Measurements from ENCODE around the gene C12orf42.
"Not testable (repeated sequence)": the region's sequence is repeated elsewhere in the genome, so short reads cannot be mapped to it uniquely, and the experiment has no call there.

Gene C12orf42

GRCh38 chr12:103494734-103495468 lies 867 bp downstream of the C12orf42 start:
- no peak for DNase-seq

DNA sequence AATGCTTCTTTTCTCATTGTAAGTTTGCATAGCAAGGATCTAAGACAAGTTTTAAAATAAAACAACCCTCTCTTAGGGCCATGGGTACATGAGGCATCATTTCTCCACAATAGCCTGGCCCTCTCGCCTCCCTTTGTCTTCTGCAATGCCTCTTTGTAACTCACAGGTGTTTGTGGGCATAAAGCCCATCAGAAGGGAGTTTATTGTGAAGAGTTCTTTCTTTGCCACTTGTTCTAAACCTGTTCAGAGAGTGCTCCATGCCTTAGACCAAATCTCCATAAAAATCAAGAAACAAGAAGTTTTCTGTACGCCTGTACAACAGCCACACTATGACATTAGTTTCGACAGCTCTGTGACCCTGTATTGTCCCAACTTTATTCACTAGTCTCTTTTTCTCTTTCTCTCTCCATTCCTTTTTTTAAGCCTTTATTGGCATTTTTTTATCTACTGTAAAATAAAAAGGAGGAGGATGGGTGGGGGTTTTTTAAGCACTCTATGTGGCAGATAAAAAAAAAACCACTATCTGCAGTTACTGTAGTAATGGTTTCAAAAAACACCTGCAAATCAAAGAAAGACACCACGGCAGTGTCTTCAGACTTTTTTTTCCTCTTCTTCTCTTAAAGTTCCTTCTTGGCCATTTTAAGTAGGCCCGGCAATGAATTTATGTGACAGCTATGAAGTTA lies 1.6 kb downstream of the C12orf42 start:
- DNase-seq: no peak

GRCh38 chr12:103493199-103493598 lies 2.6 kb downstream of the C12orf42 start:
- no peak for DNase-seq

DNA sequence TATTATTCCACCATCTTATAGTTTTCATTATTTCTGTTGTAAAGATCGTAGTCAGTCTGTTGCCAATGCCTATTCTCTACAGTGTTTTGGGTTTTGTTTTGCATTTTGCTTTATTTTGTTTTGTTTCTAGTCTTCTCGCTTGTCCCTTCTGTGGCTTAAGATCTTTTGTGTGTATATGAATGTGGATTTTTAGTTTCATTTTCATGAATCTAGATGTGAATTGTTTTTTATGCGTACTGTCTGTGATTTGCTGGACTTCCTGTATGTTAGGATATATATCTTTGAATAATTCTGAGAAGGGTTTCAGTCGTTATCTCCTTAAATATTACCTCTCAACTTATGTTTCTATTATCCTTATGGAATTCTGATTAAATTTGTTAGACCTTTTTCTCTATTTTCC lies 13.4 kb downstream of the C12orf42 start:
- DNase-seq: no peak

DNA sequence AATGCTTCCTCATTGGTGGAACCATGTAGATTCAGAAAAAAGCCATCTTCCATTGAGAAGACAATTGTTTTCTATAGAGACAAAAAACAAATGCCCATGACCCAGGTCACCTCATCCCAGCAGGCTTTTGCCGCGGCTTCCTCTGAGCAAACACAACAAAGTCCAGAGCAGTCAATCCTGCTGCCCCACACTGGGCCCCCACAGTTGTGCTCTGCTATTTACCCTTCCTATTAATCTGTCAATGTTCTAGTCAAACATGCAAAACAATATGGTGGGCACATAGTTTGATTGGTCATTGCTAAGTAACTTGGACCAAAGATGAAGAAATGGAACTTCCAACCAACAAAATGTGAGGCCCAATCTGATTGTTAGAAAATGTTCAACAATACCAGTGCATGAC lies 20.7 kb downstream of the C12orf42 start:
- no peak for DNase-seq

DNA sequence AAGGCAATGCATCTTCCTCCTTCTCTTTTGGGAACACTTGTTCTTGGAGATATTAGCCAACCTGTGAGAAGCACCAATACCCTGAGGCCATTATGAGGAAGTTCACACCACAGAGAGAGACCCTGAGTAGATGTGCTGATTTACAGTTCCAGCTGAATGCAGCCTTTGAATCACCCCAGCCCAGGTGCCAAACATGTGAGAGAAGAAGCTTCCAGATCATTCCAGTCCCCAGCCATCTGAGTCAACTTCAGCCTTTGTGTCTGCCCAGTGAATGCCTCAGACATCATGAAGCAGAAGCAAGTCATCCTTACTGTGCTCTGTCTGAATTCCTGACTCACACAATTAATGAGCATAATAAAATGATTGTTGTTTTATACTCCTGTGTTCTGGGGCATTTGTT lies 25.1 kb downstream of the C12orf42 start:
- DNase-seq: no peak

DNA sequence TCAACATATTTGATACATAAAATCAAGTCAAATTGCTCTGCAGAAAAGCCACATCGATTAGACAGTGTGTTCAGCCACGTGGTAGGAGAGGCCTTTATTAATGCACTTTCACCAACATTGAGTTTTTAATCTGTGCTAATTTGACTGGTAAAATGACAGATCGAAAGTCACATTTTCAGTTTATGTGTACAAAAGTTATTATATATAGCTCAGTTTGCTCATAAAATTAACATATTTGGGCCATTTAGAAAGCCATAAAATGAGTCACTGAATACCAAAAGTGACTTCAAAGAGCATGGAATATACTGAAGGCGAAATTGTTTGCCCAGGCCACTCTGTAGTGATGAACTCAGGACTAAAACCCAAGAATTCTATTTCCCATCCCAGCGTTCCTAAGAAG lies 26.0 kb downstream of the C12orf42 start:
- no peak for DNase-seq

- no peak for DNase-seq
Observed at GRCh38 chr12:103468837-103469236, 26.9 kb downstream of the C12orf42 start.

- no peak for DNase-seq
Observed at GRCh38 chr12:103462675-103463074, 33.1 kb downstream of the C12orf42 start.

GRCh38 chr12:103457471-103457870 lies 38.3 kb downstream of the C12orf42 start:
- DNase-seq: no peak

GRCh38 chr12:103456006-103456405 lies 39.8 kb downstream of the C12orf42 start:
- no peak for DNase-seq

DNA sequence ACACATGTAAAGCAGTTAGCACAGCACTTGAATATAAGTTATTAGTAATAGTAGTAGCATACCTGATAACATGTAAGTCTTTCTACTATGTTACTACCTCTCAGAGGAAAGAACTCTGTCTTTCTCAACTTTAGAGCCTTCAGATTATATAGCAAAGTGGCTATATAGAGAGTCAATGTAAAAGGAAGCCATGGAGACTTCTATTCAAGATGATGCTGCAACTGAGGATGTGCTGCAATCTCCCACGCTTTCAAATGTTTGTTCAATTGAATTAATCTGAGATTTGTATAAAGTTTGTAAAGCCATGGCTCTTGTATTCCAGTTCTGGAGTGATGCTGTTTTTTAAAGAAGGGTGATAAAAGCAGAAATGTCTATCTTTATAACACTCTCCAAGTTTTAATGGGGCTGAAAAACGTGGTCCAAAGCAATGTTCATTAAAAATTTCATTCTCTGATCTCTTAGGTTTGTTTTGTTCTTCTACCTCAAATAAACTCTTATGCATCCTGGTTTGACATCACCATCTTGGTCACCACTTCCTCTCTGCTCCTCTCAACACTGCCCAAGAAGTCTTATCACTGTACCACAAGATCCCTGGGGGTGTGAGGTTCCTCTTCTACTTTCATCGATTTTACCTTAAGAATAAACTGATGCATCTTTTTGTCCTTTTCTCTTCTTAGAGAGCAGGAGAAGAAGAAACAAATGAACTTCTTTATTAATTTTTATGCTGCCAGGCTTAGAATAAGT lies 40.6 kb downstream of the C12orf42 start:
- DNase-seq: peak; percentile 40 to 51

- DNase-seq: no peak
Observed at GRCh38 chr12:103444983-103445382, 50.8 kb downstream of the C12orf42 start.

DNA sequence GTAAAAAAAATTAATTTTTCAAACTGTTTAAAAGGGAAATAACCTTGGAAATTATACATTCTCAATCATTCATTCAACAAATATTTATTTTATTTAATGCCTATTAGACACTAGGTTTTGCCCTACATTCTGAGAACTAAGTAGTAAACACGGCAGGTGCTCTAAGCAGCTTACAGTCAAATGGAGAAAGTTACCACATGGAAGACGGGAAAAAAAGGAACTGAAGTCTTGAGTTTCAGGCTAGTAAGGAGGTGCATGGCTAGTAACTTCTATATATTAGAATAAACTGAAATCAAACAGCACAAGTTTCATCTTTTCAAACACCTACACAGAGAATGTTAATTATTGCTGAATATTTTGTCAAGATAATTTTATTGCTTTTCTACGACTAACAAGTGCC lies 52.9 kb downstream of the C12orf42 start:
- peak; percentile 14 to 44 for DNase-seq

GRCh38 chr12:103442182-103442555 lies 53.6 kb downstream of the C12orf42 start:
- DNase-seq: no peak

DNA sequence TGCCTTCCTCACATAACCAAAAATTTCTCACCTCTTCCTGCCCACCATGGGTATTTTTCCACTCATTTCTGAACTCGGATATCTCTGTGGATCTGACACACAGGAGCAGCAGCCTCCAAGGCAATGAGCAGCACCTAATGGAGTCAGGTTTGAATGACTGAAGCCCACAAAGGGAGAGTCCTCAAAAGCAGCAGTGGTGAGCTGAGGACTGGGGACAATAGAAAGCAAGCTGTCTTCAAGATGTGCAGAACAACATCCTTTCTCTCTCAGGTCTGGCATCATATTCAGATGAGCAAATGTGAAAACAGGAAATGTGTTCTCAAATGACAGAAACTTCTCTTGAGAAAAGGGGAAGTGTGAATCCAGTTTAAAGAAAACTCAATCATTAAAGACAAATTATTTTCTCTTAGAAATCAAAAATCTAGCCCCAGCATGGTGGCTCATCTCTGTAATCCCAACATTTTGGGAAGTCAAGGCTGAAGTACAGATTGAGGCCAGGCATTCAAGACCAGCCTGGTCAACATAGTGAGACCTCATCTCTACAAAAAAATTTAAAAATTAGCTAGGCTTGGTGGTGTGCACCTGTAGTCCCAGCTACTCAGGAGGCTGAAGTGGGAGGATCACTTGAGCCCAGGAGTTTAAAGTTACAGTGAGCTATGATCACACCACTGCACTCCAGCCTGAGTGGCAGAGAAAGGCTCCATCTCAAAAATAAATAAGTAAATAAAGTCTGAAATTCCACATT lies 54.2 kb downstream of the C12orf42 start:
- DNase-seq: peak; percentile 86 to 87

DNA sequence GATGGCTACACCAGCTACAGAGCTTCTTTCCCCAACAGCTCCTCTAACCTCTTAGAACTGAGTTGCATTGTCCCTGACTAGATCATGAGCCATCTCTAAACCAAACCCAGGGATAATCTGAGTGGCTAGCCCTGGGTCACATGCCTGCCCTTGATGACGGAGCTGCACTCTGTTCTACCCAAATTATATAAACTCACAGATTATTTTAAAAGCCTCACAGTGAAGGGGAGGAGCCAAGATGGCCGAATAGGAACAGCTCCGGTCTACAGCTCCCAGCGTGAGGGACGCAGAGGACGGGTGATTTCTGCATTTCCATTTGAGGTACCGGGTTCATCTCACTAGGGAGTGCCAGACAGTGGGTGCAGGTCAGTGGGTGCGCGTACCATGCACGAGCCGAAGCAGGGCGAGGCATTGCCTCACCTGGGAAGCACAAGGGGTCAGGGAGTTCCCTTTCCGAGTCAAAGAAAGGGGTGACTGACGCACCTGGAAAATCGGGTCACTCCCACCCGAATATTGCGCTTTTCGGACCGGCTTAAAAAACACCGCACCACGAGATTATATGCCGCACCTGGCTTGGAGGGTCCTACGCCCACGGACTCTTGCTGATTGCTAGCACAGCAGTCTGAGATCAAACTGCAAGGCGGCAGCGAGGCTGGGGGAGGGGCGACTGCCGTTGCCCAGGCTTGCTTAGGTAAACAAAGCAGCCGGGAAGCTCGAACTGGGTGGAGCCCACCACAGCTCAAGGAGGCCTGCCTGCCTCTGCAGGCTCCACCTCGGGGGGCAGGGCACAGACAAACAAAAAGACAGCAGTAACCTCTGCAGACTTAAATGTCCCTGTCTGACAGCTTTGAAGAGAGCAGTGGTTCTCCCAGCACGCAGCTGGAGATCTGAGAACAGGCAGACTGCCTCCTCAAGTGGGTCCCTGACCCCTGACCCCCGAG lies 61.3 kb downstream of the C12orf42 start:
- DNase-seq: not testable (repeated sequence)

GRCh38 chr12:103431950-103432349 lies 63.8 kb downstream of the C12orf42 start:
- DNase-seq: no peak

- no peak for DNase-seq
Observed at GRCh38 chr12:103431387-103431786, 64.4 kb downstream of the C12orf42 start.

- not testable (repeated sequence) for DNase-seq
Observed at GRCh38 chr12:103425674-103426073, 70.1 kb downstream of the C12orf42 start.

- not testable (repeated sequence) for DNase-seq
Observed at GRCh38 chr12:103424849-103425586, 70.8 kb downstream of the C12orf42 start.
